GM19328 (cell line): ENCODE measurements around the gene ANK3.

ENCODE experiments used
- ATAC-seq: cut with Tn5 transposase; IDR thresholded peaks from one replicate; pipeline ENCODE4 v1.9.1; 2021; ENCODE audit warnings: mild to moderate bottlenecking, moderate library complexity; ENCODE audit not compliant: unreplicated experiment

ANK3 gene

GRCh38 chr10:60414111-60414510, 24.4 kb upstream of the ANK3 start:
- ATAC-seq, result no peak

DNA sequence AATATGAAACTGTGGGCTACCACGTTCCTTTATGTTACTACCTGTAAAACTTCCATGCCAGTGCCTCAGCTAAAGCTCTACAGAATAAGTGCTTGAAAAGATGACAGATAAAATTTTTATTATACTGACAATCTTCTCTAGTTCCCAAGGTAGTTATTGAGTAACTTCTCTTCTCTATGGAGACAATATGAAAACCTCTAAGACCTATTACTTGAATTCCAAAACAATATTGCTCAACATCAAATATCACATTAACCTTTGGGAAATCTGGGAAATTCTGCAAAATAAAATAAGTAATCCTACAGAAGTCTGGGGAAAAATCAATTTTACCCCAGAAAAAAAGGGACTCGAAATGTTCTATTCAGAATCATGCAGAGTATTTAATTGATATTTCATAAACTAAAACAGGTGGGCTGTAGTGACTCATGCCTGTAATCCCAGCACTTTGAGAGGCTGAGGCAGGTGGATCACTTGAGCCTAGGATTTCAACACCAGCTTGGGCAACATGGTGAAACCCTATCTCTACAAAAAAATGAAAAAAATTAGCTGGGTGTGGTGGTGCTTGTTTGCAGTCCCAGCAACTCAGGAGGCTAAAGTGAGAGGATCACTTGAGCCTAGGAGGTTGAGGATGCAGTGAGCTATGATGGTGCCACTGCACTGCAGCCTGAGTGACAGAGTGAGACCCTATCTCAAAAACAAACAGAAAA, 23.8 kb upstream of the ANK3 start:
- no peak for ATAC-seq

GRCh38 chr10:60410970-60411369, 21.3 kb upstream of the ANK3 start:
- no peak for ATAC-seq

DNA sequence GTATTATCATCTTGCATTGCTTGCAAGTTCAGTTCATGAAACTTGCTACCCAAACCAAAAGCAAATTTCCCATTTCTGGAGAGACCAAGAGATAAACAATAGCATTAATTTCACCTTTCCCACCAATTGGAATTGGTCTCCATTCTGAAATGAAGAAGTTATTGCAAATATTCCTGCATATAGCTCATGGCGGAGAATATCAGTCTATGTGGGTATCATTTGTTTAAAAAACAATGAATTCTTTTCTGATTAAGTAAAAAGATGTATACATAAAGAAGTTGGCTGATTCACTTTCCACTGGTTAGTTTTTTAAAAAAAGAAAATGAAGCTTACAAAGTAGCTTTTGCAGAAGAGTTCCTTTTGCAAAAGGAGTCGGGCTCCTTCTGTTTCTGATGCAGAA, 19.5 kb upstream of the ANK3 start:
- ATAC-seq, result no peak

- no peak for ATAC-seq
Observed at GRCh38 chr10:60406182-60406581, 16.5 kb upstream of the ANK3 start.

DNA sequence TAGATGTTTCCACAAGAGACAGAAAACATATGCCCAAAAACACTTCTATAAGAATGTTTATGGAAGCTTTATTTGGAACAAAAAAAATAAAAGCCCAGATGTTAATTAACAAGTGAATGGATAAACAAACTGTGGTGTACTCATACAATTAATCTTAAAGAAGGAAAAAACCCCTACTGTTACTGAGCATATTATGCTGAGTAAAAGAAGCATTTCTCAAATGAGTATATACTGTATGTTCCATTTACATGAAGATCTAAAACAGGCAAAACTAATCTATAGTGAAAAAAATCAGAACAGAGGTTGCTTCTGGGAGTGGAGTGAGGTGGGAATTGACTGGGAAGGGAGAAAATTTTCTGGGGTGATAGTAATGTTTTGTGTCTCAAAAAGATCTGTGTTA, 15.5 kb upstream of the ANK3 start:
- ATAC-seq, result no peak

- ATAC-seq, result no peak
Observed at GRCh38 chr10:60403168-60403873, 13.6 kb upstream of the ANK3 start.

DNA sequence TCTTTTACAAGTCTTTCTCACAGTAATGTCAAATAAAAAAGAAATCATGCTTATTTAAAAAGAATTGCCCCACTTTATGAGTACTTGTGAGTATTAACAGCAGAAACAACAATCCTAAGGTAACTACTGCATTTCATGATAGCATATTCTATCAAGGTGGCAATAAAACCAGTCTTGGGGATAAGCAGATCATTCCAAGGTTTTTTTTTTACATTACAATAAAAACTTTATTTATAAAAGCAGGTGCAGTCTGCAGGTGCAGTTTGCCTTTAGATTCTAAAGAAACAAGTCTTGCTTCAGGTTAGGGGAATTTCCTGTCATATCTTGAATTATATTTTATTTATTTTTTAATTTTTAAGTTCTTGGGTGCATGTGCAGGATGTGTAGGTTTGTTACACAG, 10.7 kb upstream of the ANK3 start:
- no peak for ATAC-seq

DNA sequence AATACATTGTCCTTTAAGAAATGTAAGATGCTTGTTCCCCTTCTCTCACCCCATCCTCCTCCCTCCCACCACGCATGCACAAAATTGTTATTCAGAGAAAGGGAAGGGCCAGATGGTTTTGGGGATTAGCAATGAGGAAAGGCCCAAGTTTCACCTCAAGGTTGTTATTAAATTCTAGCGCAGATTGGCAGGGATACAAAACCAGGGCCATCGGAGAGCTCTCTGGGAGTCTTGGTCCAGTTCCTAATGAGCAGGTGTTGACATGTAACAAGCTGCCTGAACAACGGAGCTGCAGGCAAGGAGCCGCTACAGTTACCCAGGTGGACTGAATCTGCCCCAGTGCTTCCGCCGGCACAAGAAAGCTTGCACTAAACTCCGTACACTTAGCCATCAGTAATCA, 9.7 kb upstream of the ANK3 start:
- ATAC-seq, result no peak

GRCh38 chr10:60397792-60398191, 8.1 kb upstream of the ANK3 start:
- ATAC-seq, result no peak

- ATAC-seq, result no peak
Observed at GRCh38 chr10:60396766-60397165, 7.1 kb upstream of the ANK3 start.

- ATAC-seq, result no peak
Observed at GRCh38 chr10:60395711-60396110, 6.0 kb upstream of the ANK3 start.

DNA sequence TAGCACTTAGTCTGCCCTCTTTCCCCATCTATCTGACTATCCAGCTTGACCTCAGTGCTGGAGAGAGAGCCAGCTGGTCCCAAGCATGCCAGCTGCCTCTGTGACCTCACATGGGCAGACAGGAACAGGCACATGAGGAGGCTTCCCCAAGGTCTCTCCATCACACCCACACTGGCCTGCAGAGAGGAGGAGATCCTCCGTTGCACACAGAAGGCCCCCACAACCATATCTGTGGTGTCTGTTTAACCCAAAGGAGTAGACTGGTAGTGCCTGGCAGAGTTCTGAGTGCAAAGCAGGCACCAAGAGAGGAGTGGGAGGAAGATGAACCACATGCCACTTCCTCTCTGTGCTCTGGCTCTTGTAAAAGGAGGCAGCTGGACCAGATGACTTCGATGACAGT, 4.8 kb upstream of the ANK3 start:
- no peak for ATAC-seq

DNA sequence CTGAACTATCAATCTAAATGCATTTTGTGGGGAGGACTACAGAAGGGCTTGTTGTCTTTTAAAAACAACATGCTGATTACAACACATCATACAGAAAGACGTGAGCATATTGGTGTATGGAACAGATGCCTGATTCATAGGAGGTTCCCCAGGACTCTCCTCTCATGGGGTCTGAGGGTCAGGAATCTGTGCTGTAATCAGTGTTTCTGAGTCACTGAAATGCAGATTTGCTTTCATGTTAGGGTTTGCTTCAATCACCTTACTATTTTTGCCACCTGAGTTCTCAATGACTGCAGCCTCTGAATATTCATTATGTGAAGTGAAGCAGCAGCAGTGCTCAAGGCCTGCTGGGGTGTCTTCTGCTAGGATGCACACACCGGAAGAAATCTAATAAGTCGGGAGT, 550 bp upstream of the ANK3 start:
- no peak for ATAC-seq

- ATAC-seq, result no peak
Observed at GRCh38 chr10:60388709-60389301, 870 bp downstream of the ANK3 start.

DNA sequence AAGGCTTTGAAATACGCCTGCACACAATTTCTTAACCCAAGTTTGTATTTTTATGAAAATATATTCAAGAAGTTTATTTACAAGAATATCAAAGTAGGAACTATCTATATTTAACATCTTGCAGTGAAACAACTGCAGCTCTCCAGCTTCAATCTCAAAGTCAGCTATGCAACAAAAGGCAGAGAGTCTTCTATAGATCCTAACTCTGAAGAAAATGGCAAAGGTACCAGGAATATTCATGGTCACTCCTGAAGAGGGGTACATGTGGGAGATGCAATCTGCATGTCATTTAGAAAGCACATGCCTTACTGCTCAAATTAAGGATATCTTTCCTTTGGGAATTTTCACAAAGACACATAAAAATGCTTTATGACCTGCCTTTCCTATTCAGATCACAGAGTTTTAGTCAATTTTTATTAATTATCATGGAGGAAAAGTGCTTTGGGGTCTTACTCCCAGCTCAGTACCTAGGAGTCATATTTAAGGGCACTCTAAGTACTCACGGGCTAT, 1.5 kb downstream of the ANK3 start:
- ATAC-seq, result no peak

GRCh38 chr10:60387531-60387930, 2.1 kb downstream of the ANK3 start:
- no peak for ATAC-seq

GRCh38 chr10:60385399-60385738, 4.3 kb downstream of the ANK3 start:
- ATAC-seq, result no peak

GRCh38 chr10:60384708-60385398, 4.8 kb downstream of the ANK3 start:
- no peak for ATAC-seq

- ATAC-seq, result no peak
Observed at GRCh38 chr10:60384011-60384410, 5.7 kb downstream of the ANK3 start.

GRCh38 chr10:60382946-60383681, 6.6 kb downstream of the ANK3 start:
- no peak for ATAC-seq
